ENCODE data around the gene TTC9C.

Gene TTC9C

DNA sequence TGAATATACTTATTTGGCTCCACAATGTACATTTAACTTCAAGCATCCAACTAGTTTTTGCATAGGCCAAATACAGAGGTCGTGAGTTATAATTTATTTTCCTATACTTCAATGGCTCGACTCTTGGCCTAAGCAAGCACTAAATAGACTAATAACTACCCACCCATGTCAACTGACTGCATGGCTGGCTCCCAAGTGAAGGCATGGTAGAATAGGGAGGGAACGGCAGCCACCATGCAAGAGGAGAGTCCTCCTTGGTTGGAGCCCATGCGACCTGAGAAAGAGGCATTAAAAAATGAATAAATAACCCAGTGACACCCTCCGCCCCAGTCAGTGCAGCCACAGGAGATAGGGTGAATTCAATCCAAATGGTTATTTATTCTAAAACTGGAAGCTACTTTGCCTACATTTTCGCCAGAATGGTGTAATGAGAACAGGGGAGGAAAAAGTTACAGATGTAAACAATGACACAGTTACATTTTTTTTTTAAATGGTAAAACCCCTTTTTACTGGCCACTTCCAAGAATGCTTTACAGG is 15.9 kb upstream of the TTC9C start:
- DNase-seq (ENCODE audit: low read depth) = no peak
- TF ChIP-seq, protein P1, sequence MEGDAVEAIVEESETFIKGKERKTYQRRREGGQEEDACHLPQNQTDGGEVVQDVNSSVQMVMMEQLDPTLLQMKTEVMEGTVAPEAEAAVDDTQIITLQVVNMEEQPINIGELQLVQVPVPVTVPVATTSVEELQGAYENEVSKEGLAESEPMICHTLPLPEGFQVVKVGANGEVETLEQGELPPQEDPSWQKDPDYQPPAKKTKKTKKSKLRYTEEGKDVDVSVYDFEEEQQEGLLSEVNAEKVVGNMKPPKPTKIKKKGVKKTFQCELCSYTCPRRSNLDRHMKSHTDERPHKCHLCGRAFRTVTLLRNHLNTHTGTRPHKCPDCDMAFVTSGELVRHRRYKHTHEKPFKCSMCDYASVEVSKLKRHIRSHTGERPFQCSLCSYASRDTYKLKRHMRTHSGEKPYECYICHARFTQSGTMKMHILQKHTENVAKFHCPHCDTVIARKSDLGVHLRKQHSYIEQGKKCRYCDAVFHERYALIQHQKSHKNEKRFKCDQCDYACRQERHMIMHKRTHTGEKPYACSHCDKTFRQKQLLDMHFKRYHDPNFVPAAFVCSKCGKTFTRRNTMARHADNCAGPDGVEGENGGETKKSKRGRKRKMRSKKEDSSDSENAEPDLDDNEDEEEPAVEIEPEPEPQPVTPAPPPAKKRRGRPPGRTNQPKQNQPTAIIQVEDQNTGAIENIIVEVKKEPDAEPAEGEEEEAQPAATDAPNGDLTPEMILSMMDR (IDR thresholded peaks at IDR 0.05; ENCODE audit: control insufficient read depth, extremely low read depth, insufficient read depth) = no peak
- no peak overlapping the region for H3K4me3 ChIP-seq (ENCODE audit: low read depth, low read length)

- no peak overlapping the region for H3K4me3 ChIP-seq (ENCODE audit: low read depth, low read length)
- TF ChIP-seq, protein P1 (IDR thresholded peaks at IDR 0.05; ENCODE audit: control insufficient read depth, extremely low read depth, insufficient read depth) = no peak
- no peak for DNase-seq (ENCODE audit: low read depth)
These were observed 15.4 kb upstream of the TTC9C start for GRCh38 chr11:62712861-62713260.

DNA sequence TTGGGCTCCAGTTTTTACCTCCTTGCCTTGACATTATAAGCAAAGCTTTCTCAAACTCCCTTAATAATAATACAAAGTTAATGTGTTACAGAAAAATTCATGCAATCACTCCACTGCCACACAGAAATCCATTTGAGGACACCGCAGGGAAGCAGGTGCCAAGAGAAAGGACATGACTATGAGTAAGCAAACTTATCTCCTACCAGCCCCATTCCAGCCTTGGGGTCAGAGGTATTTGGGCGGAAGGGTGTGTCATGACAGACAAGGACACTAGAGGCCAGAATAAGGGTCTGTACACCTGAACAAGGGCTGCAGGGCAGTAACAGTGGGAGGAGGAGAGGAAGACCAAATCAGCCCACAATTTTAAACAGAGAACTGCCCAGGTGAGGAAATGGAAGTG is 14.9 kb upstream of the TTC9C start:
- H3K4me3 ChIP-seq (ENCODE audit: low read depth, low read length) = no peak overlapping the region
- no peak for DNase-seq (ENCODE audit: low read depth)
- TF ChIP-seq, protein P1 (IDR thresholded peaks at IDR 0.05; ENCODE audit: control insufficient read depth, extremely low read depth, insufficient read depth) = no peak

DNA sequence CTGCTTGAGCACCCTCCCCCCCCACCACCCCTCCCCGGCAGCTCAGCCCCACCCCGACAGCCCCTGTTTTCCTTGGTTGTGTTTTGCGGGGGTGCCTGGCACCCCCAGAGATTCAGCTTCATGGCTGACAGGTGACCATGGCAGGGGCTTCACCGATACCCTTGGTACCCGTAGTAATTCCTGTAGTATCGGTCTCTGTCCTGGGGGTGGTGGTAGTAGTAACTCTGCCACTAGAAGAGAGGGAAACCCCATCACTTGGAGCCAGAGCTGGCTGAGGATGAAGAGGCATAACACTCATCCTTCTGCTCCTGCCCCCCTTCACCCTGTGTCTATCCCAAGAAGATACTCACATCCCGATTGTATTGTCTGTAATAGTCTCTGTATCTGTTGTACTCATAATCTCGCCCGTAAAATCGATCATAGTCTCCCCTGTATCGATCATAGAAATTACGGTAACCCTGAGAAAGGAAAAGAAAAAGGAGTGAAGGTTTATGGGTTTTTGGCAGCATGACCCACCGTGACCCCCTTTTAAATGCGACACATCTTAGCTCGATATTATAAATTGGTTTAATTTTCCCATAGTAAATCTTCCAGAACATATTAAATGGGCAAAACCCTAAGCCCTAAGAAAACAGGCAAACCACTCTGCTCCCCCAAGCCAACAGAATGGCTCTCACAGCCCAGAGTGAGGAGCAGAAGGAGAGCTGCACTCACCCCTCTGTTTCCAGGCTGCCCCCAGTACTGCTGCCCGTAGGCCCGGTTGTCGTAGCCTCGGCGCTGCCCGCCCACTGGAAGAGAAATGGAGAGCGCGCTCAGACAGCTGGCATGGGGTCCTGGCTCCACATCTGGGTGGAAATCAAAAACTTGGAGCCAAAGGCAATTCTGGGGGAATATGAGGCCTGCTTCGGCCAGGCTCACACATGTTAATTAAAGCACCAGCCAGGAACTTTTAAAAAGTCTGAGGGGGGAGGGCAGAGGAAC is 12.8 kb upstream of the TTC9C start:
- TF ChIP-seq, protein P1 (IDR thresholded peaks at IDR 0.05; ENCODE audit: control insufficient read depth, extremely low read depth, insufficient read depth) = no peak
- no peak overlapping the region for H3K4me3 ChIP-seq (ENCODE audit: low read depth, low read length)
- no peak for DNase-seq (ENCODE audit: low read depth)

- no peak overlapping the region for H3K4me3 ChIP-seq (ENCODE audit: low read depth, low read length)
- no peak for DNase-seq (ENCODE audit: low read depth)
- TF ChIP-seq, protein P1 (IDR thresholded peaks at IDR 0.05; ENCODE audit: control insufficient read depth, extremely low read depth, insufficient read depth) = no peak
These were observed 12.1 kb upstream of the TTC9C start for GRCh38 chr11:62716206-62716605.

DNA sequence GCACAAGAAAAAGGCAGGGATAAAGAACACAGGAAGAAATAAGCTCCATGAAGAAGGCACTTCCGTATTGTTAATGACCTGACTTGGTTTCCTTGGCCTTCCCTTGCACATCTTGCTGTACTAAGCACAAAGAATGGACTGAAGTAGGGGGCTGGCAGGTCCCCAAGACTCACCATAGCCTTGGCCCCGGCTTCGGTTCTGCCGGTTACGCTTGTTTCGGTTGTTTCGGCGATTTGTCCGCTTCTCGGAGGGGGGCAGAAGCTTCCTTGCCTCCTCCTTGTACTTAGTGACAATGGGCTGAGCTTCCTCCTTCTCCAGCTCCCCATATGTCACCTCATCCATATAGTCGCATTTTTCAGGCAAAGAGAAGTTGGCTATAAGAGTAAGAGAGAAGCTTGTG is 11.5 kb upstream of the TTC9C start:
- no peak for DNase-seq (ENCODE audit: low read depth)
- TF ChIP-seq, protein P1 (IDR thresholded peaks at IDR 0.05; ENCODE audit: control insufficient read depth, extremely low read depth, insufficient read depth) = no peak
- H3K4me3 ChIP-seq (ENCODE audit: low read depth, low read length) = no peak overlapping the region
